ENCODE results near the gene BCDIN3D. TPM values are rescaled to one million over a fixed set of nuclear protein-coding genes. Genes with fewer than 3 reads are reported as not detected.
A peak's percentile ranks its signal among the peaks of the same experiment; 100 is the strongest.

Gene BCDIN3D
- total RNA-seq, 1 experiment from 2014 or later: 1.6 TPM

DNA sequence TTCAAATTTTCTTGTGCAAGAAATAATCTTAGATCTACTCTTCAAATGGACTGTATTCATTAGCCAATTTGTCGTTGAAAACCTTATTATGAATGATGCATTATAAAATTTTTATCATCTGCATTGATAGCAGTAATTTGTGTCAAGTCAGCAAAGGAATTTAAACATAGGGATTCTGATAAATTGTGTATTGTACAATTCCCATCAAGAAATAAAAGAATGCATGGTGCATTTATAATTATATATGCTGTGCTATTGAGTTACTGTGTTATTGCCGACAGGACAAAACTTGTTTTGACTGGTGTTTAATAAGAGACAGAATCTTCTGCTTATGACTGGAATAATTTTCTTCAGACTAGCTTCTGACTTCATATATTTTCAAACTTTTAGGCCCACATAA, 3.1 kb upstream of the BCDIN3D start:
- H3K27ac Mint-ChIP-seq: no peak overlapping the region
- no peak overlapping the region for H3K4me3 Mint-ChIP-seq
- ChIA-PET CTCF (interaction anchor here (1.6 kb wide), 1 partner anchor 105 kb away, joined by 4 read pairs; the partner anchor contains the start of gene TMBIM6), POLR2A (interaction anchor here (0.7 kb wide), 1 partner anchor 50 kb away, joined by 10 read pairs; no protein-coding TSS in a partner anchor)
- ATAC-seq (no peak), DNase-seq (ENCODE audit: low spot score) (no peak)
- peaks cover 13% of the 10 kb centered on the region for H3K4me1 Mint-ChIP-seq
- H3K9me3 Mint-ChIP-seq: peaks cover 4% of the 10 kb centered on the region
- TF ChIP-seq NR2C2 (CRISPR knock-in tag; IDR thresholded peaks at IDR 0.05) (no peak), ARID4B (CRISPR knock-in tag; IDR thresholded peaks at IDR 0.05; ENCODE audit: borderline replicate concordance) (no peak), RELA (CRISPR knock-in tag; IDR thresholded peaks at IDR 0.05; ENCODE audit: borderline replicate concordance) (no peak), TEAD1 (CRISPR knock-in tag; IDR thresholded peaks at IDR 0.05) (no peak), ELF4 (CRISPR knock-in tag; IDR thresholded peaks at IDR 0.05; ENCODE audit: low read depth) (no peak), ZNF512 (CRISPR knock-in tag; IDR thresholded peaks at IDR 0.05; ENCODE audit: borderline replicate concordance) (no peak), ZNF138 (CRISPR knock-in tag; conservative IDR thresholded peaks at IDR 0.05) (no peak), ZNF121 (CRISPR knock-in tag; IDR thresholded peaks at IDR 0.05) (no peak), CBFB (CRISPR knock-in tag; IDR thresholded peaks at IDR 0.05; ENCODE audit: low read depth) (no peak)
- TF ChIP-seq, protein P1, sequence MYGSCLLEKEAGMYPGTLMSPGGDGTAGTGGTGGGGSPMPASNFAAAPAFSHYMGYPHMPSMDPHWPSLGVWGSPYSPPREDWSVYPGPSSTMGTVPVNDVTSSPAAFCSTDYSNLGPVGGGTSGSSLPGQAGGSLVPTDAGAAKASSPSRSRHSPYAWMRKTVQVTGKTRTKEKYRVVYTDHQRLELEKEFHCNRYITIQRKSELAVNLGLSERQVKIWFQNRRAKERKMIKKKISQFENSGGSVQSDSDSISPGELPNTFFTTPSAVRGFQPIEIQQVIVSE (CRISPR knock-in tag; IDR thresholded peaks at IDR 0.05; ENCODE audit: borderline replicate concordance): no peak
- TF ChIP-seq, protein P2, sequence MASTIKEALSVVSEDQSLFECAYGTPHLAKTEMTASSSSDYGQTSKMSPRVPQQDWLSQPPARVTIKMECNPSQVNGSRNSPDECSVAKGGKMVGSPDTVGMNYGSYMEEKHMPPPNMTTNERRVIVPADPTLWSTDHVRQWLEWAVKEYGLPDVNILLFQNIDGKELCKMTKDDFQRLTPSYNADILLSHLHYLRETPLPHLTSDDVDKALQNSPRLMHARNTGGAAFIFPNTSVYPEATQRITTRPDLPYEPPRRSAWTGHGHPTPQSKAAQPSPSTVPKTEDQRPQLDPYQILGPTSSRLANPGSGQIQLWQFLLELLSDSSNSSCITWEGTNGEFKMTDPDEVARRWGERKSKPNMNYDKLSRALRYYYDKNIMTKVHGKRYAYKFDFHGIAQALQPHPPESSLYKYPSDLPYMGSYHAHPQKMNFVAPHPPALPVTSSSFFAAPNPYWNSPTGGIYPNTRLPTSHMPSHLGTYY (CRISPR knock-in tag; IDR thresholded peaks at IDR 0.05): no peak
- no peaks in the 10 kb centered on the region for H3K36me3 Mint-ChIP-seq
- H3K27me3 Mint-ChIP-seq (ENCODE audit: low read depth): peaks cover 48% of the 10 kb centered on the region

GRCh38 chr12:49843876-49844437, 1.1 kb upstream of the BCDIN3D start:
- H3K4me1 Mint-ChIP-seq: peaks cover 13% of the 10 kb centered on the region
- H3K36me3 Mint-ChIP-seq: no peaks in the 10 kb centered on the region
- POLR2A ChIA-PET: no interaction called here
- peaks cover 35% of the 10 kb centered on the region for H3K27me3 Mint-ChIP-seq (ENCODE audit: low read depth)
- peak overlapping the region; percentile 92; the same call in 1 of the 2 replicates for H3K4me3 Mint-ChIP-seq
- DNase-seq (ENCODE audit: low spot score) (no peak), ATAC-seq (no peak)
- H3K9me3 Mint-ChIP-seq: peaks cover 4% of the 10 kb centered on the region
- H3K27ac Mint-ChIP-seq: no peak overlapping the region; the same call in 1 of the 2 replicates
- CTCF ChIA-PET: interaction anchor here (0.6 to 2.8 kb wide), 9 partner anchors 8 to 124 kb away, joined by 3 to 12 read pairs (median 4); partner anchors contain the start of gene NCKAP5L
- TF ChIP-seq NFYB (CRISPR knock-in tag; conservative IDR thresholded peaks at IDR 0.05; ENCODE audit: low read depth) (no peak), USF2 (CRISPR knock-in tag; IDR thresholded peaks at IDR 0.05) (no peak), ARID4B (CRISPR knock-in tag; IDR thresholded peaks at IDR 0.05; ENCODE audit: borderline replicate concordance) (no peak), NR2C2 (CRISPR knock-in tag; IDR thresholded peaks at IDR 0.05) (no peak), SP1 (CRISPR knock-in tag; conservative IDR thresholded peaks at IDR 0.05) (no peak), E2F5 (CRISPR knock-in tag; IDR thresholded peaks at IDR 0.05) (no peak), ZBTB43 (CRISPR knock-in tag; IDR thresholded peaks at IDR 0.05) (no peak), EMX1 (CRISPR knock-in tag; IDR thresholded peaks at IDR 0.05) (no peak)

Data from WTC11 (cell line).